ENCODE data around the gene DPYSL4. TPM values are rescaled to one million over a fixed set of nuclear protein-coding genes. Genes with fewer than 3 reads are reported as not detected.

DPYSL4 gene
- total RNA-seq, 2 experiments from 2014 or later, result 15.0 to 15.2 TPM

- CTCF ChIA-PET, result interaction anchor here (0.7 kb wide), 1 partner anchor 243 kb away, joined by 3 read pairs; no protein-coding TSS in a partner anchor
- Mint-ChIP-seq H3K4me1 (peaks cover 3% of the 10 kb centered on the region), H3K27ac (no peak overlapping the region), H3K4me3 (no peak overlapping the region), H3K27me3 (peaks cover 37% of the 10 kb centered on the region), H3K9me3 (ENCODE audit: low read depth) (no peaks in the 10 kb centered on the region), H3K36me3 (ENCODE audit: low read depth) (no peaks in the 10 kb centered on the region)
- intact Hi-C loops (cut with DNase I, micrococcal nuclease), result loop anchor here in 1 of 2 experiments (1.0 to 2.0 kb wide), 7 partner anchors 23 to 1123 kb away; partner anchors contain the start of genes INPP5A, LRRC27, TUBGCP2 and ZNF511
- POLR2A ChIA-PET, result no interaction called here
- ATAC-seq (peak; percentile 85), DNase-seq (peak; percentile 76)
Observed at GRCh38 chr10:132185601-132186487, 904 bp upstream of the DPYSL4 start.

- peaks cover 36% of the 10 kb centered on the region for H3K27me3 Mint-ChIP-seq
- intact Hi-C loops (cut with DNase I, micrococcal nuclease), result loop anchor here in 1 of 2 experiments (2.0 kb wide), 1 partner anchor 1121 kb away; the partner anchor contains the start of genes TUBGCP2 and ZNF511
- H3K9me3 Mint-ChIP-seq (ENCODE audit: low read depth), result no peaks in the 10 kb centered on the region
- DNase-seq (no peak), ATAC-seq (no peak)
- CTCF ChIA-PET, result interaction anchor here (0.7 kb wide), 1 partner anchor 62 kb away, joined by 3 read pairs; no protein-coding TSS in a partner anchor
- peaks cover 3% of the 10 kb centered on the region for H3K4me1 Mint-ChIP-seq
- POLR2A ChIA-PET, result no interaction called here
- no peaks in the 10 kb centered on the region for H3K36me3 Mint-ChIP-seq (ENCODE audit: low read depth)
- H3K27ac Mint-ChIP-seq, result no peak overlapping the region
- peak overlapping the region; percentile 53 for H3K4me3 Mint-ChIP-seq
Observed at GRCh38 chr10:132187430-132188138, 836 bp downstream of the DPYSL4 start.

GRCh38 chr10:132188331-132188730 is 1.6 kb downstream of the DPYSL4 start:
- Mint-ChIP-seq H3K27ac (no peak overlapping the region), H3K9me3 (ENCODE audit: low read depth) (no peaks in the 10 kb centered on the region)
- CTCF ChIA-PET, result interaction anchor here (0.7 kb wide), 1 partner anchor 61 kb away, joined by 3 read pairs; no protein-coding TSS in a partner anchor

GRCh38 chr10:132189016-132189415 is 2.3 kb downstream of the DPYSL4 start:
- H3K36me3 Mint-ChIP-seq (ENCODE audit: low read depth), result no peaks in the 10 kb centered on the region

More at GRCh38 chr10:132188331-132188730, 1.6 kb downstream of the DPYSL4 start:
- POLR2A ChIA-PET, result no interaction called here
- Mint-ChIP-seq H3K4me3 (peak overlapping the region; percentile 53), H3K4me1 (peaks cover 3% of the 10 kb centered on the region), H3K36me3 (ENCODE audit: low read depth) (no peaks in the 10 kb centered on the region), H3K27me3 (peaks cover 32% of the 10 kb centered on the region)
- DNase-seq, result no peak
- ATAC-seq, result no peak
- intact Hi-C loops (cut with DNase I, micrococcal nuclease), result no loop called here

GRCh38 chr10:132189810-132190422 is 3.2 kb downstream of the DPYSL4 start:
- intact Hi-C loops (cut with DNase I, micrococcal nuclease), result no loop called here
- ChIA-PET POLR2A (interaction anchor here (0.6 kb wide), 1 partner anchor 35 kb away, joined by 12 read pairs; no protein-coding TSS in a partner anchor), CTCF (interaction anchor here (1.0 kb wide), 1 partner anchor 42 kb away, joined by 3 read pairs; no protein-coding TSS in a partner anchor)
- ATAC-seq (no peak), DNase-seq (no peak)
- Mint-ChIP-seq H3K27ac (no peak overlapping the region), H3K9me3 (ENCODE audit: low read depth) (no peaks in the 10 kb centered on the region), H3K4me3 (no peak overlapping the region), H3K4me1 (peaks cover 3% of the 10 kb centered on the region), H3K27me3 (peaks cover 26% of the 10 kb centered on the region), H3K36me3 (ENCODE audit: low read depth) (no peaks in the 10 kb centered on the region)

More at GRCh38 chr10:132189016-132189415, 2.3 kb downstream of the DPYSL4 start:
- CTCF ChIA-PET, result interaction anchor here (1.0 kb wide), 1 partner anchor 41 kb away, joined by 3 read pairs; no protein-coding TSS in a partner anchor
- H3K9me3 Mint-ChIP-seq (ENCODE audit: low read depth), result no peaks in the 10 kb centered on the region
- no peak overlapping the region for H3K27ac Mint-ChIP-seq
- peaks cover 32% of the 10 kb centered on the region for H3K27me3 Mint-ChIP-seq
- H3K4me1 Mint-ChIP-seq, result peaks cover 3% of the 10 kb centered on the region
- no peak overlapping the region for H3K4me3 Mint-ChIP-seq
- no peak for ATAC-seq
- intact Hi-C loops (cut with DNase I, micrococcal nuclease), result no loop called here
- POLR2A ChIA-PET, result no interaction called here
- no peak for DNase-seq

GRCh38 chr10:132192076-132192975 is 5.6 kb downstream of the DPYSL4 start:
- H3K4me3 Mint-ChIP-seq, result no peak overlapping the region

GRCh38 chr10:132192991-132193665 is 6.4 kb downstream of the DPYSL4 start:
- Mint-ChIP-seq H3K27ac (no peak overlapping the region), H3K27me3 (peaks cover 18% of the 10 kb centered on the region), H3K4me3 (no peak overlapping the region), H3K36me3 (ENCODE audit: low read depth) (no peaks in the 10 kb centered on the region), H3K4me1 (no peaks in the 10 kb centered on the region), H3K9me3 (ENCODE audit: low read depth) (no peaks in the 10 kb centered on the region)
- intact Hi-C loops (cut with DNase I, micrococcal nuclease), result no loop called here
- DNase-seq (no peak), ATAC-seq (no peak)
- ChIA-PET CTCF (no interaction called here), POLR2A (no interaction called here)

More at GRCh38 chr10:132192076-132192975, 5.6 kb downstream of the DPYSL4 start:
- ChIA-PET CTCF (no interaction called here), POLR2A (no interaction called here)
- ATAC-seq (no peak), DNase-seq (no peak)
- Mint-ChIP-seq H3K27ac (no peak overlapping the region), H3K36me3 (ENCODE audit: low read depth) (no peaks in the 10 kb centered on the region), H3K9me3 (ENCODE audit: low read depth) (no peaks in the 10 kb centered on the region), H3K4me1 (peaks cover 3% of the 10 kb centered on the region), H3K27me3 (peaks cover 22% of the 10 kb centered on the region)
- intact Hi-C loops (cut with DNase I, micrococcal nuclease), result no loop called here

GRCh38 chr10:132193907-132194552 is 7.3 kb downstream of the DPYSL4 start:
- Mint-ChIP-seq H3K9me3 (ENCODE audit: low read depth) (no peaks in the 10 kb centered on the region), H3K27ac (no peak overlapping the region), H3K27me3 (peaks cover 11% of the 10 kb centered on the region), H3K4me1 (no peaks in the 10 kb centered on the region), H3K4me3 (no peak overlapping the region), H3K36me3 (ENCODE audit: low read depth) (no peaks in the 10 kb centered on the region)
- intact Hi-C loops (cut with DNase I, micrococcal nuclease), result no loop called here
- ATAC-seq (peak; percentile 47), DNase-seq (peak; percentile 52)
- ChIA-PET CTCF (no interaction called here), POLR2A (no interaction called here)

- Mint-ChIP-seq H3K4me3 (no peak overlapping the region), H3K36me3 (ENCODE audit: low read depth) (no peaks in the 10 kb centered on the region), H3K27ac (no peak overlapping the region), H3K9me3 (ENCODE audit: low read depth) (no peaks in the 10 kb centered on the region), H3K27me3 (peaks cover 4% of the 10 kb centered on the region), H3K4me1 (no peaks in the 10 kb centered on the region)
- ChIA-PET POLR2A (no interaction called here), CTCF (no interaction called here)
- ATAC-seq, result no peak
- no peak for DNase-seq
- intact Hi-C loops (cut with DNase I, micrococcal nuclease), result no loop called here
Observed at GRCh38 chr10:132194726-132195125, 8.0 kb downstream of the DPYSL4 start.
